Activated T-cell treated with anti-CD3 and anti-CD28 coated beads for 4 hours (primary cell): ENCODE measurements around the gene NAXE.
"Not testable (repeated sequence)": the region's sequence is repeated elsewhere in the genome, so short reads cannot be mapped to it uniquely, and the experiment has no call there.

Source experiments
- DNase-seq: peaks from one replicate; pipeline ENCODE4 v3.0.0-alpha.2; 2020

NAXE gene

GRCh38 chr1:156591432-156592157 is at the start of gene NAXE:
Gene NAXE (plus strand): TSS chr1:156591776. CDS start chr1:156591805, 29 bp downstream.
- peak; percentile 62 for DNase-seq

DNA sequence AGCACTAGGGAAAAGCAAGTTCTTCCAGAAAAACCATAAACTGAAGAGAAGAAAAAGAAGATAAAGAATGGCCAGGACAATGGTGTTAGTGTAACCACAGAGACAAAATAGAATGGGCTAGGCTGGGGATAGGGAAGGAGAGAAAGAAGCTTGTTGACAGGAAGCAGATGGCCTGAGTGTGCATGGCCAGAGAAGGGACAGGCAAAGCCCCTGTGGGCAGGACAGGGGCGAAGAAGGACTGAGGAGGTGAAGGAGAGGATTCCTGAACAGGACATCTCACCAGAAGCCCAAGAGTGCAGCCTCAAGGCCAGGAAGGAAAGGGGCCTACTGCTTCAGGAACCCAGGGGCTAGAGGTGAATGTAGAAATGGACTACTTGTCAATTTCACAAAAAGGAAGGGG is 48.5 kb upstream of the NAXE start:
- DNase-seq: no peak

DNA sequence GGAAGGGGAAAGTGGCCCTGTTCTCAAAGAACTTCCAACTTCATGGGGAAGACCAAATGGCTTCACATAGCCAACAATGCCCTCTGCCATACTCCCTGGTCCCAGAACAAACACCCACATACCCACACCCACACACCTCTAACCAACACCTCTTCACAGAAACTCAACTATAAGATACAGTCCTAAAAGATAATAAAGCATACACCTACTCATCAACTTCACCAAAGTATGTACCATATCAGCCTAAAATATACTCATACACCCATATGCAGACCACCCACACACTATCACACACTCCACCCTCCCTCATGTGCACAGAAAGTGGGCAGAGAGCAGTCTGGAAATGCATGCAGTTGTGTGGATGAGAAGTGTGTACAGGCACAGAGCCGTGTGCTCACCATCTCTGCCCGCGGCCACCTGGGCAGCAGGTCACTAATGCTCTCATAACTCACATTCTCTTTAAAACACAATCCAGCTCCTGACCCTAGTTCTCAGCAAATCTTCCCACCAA is 46.9 kb upstream of the NAXE start:
- DNase-seq: no peak

GRCh38 chr1:156546267-156546666 is 45.3 kb upstream of the NAXE start:
- no peak for DNase-seq

GRCh38 chr1:156547434-156547833 is 44.1 kb upstream of the NAXE start:
- no peak for DNase-seq

- no peak for DNase-seq
Measured at GRCh38 chr1:156547982-156548381, 43.6 kb upstream of the NAXE start.

DNA sequence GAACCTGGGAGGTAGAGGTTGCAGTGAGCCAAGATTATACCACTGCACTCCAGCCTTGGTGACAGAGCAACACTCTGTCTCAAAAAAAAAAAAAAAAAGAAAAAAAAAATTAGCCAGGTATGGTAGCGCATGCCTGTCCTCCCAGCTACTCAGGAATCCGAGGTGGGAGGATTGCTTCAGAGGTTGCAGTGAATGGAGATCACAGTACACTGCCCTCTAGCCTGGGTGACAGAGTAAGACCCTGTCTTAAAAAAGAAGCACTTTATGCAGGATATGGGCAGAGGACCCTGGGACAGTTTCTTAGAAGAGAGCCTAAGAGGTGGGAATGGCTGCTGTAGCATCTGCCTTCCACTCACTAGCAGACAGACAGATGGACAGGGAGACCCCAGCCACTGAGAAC is 42.2 kb upstream of the NAXE start:
- no peak for DNase-seq

DNA sequence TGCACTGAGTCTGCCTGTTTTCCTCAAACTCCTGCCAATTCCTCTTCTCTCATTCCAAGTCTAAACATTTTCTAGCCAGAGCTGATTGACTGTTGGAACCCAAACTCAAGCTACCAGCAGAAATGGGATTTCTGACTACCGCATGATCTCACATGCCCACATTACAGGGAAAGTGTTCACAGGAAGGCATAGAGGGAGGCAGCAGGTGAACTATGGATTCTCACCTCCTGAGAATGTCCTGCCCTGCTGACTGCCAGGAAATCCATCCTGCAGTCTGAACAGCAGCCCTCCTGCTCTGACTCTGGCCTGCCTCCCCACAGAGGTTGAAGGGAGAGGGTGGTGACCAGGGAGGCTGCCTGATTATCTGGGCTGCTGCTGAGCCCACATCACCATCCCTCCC is 41.7 kb upstream of the NAXE start:
- DNase-seq: no peak

DNA sequence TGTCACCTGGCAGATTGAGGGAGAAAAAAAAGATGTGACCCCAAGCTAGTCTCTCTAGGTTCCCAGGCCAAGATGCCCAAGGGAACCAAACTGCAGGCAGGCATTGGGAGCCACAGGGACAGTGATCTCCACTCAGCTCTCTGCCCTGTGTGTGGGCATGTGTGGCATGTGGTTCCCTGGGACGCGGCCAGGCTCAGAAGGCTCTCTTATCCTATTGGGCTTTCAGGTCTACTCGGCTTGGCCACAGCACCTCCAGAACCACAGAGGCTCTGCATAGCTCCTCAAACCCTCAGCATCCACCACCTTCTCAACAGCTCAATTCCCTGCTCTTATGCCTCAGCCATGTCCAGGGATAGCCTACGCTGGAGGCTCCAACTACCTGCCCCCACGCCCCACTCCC is 41.2 kb upstream of the NAXE start:
- no peak for DNase-seq

DNA sequence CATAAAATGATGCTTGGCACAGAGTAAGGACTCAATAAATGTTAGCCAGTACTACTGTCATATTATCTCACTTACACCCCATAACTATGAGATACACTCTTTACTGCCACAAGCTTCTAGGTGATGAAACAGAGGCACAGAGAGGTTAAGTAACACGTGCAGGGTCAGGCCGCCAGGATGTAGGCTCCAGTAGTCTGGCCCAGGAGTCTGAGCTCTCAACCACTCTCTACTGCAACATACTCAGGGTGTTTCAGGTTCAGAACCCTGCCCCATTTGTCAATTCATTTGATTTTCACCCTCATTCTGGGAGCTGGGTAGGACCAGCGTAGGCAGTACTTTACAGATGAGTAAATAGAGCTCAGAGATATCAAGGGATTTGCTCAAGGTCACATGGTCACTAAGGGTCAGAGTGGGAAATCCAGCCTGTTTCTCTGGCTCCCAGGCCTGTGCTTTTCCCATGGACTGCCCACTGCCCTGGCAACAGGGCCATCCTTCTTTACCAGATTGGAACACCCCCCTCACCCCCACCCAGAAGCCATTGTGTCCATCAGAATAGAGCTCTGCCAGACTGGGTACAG is 40.4 kb upstream of the NAXE start:
- DNase-seq: no peak

GRCh38 chr1:156551869-156552268 is 39.7 kb upstream of the NAXE start:
- DNase-seq: no peak

DNA sequence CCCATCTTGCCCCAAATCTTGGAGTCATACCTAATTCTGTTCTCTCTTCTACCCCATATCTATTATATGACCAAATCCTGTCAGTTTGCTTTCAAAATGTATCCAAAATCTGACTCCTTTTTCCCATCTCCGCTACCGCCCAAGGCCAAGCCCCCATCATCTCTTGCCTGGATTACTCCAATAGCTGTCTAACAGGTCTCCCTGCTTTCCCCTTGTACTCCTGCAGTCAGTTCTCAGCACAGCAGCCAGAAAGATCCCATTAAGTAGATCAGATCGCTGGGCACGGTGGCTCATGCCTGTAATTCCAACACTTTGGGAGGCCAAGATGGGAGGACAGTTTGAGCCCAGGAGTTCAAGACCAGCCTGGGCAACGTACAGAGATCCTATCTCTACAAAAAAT is 39.1 kb upstream of the NAXE start:
- no peak for DNase-seq

DNA sequence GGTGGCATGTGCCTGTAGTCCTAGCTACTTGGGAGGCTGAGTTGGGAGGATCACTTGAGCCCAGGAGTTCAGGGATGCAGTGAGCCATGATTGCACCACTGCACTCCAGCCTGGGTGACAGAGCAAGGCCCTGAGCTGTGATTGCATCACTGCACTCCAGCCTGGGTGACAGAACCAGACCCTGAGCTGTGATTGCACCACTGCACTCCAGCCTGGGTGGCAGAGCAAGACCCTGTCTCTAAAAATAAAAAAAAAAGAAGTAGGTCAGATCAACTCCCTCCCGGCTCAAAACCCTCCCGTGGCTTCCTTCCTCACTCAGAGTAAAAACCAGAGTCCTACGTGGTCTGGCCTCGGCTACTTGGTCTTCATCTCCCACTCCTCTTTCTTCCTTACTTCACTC is 38.6 kb upstream of the NAXE start:
- DNase-seq: not testable (repeated sequence)

GRCh38 chr1:156553860-156554485 is 37.6 kb upstream of the NAXE start:
- DNase-seq: no peak

GRCh38 chr1:156554971-156555370 is 36.6 kb upstream of the NAXE start:
- no peak for DNase-seq

GRCh38 chr1:156555715-156556114 is 35.9 kb upstream of the NAXE start:
- DNase-seq: no peak

DNA sequence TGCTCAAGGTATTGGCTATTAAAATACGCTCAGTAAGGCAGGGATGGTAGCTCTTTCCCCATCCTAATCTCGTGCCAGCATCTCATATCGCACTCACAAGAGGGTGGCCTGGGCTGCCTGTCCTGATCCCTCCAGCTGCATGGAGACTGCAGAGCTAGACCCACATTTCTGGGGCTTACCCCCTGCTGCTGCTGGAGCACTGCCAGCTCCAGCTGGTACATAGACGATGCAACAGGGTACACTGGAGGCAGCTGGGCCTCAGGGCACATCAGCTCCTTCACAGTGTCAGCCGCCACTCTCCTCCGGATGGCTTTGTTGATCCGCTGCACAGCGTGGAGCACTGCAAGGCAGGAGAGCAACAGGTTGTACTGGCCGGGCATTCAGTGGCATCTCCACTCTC is 35.2 kb upstream of the NAXE start:
- no peak for DNase-seq

GRCh38 chr1:156559086-156559796 is 32.3 kb upstream of the NAXE start:
- no peak for DNase-seq

DNA sequence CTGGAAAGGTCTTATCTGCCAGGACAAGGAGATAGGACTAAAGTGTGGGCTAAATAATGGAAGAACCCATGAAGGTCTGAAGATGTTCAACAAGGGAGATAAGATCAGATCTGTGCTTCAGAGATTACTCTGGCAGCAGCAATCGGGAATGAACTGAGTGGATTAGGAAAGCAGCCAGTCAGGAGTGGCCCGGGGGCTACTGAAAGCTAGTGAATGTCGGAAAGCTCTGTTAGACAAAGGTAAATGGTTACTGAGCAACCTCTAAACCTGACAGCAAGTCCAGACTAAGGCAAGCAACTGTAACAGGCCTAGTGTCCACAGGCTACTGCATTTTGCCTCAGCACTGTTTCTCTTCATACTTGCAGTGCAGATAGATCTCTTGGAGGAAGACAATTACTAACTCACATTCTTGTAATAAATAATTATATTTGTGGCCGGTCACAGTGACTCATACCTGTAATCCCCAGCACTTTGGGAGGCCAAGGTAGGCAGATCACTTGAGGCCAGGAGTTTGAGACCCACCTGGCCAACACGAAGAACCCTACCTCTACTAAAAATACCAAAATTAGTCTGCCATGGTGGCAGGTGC is 31.7 kb upstream of the NAXE start:
- no peak for DNase-seq

DNA sequence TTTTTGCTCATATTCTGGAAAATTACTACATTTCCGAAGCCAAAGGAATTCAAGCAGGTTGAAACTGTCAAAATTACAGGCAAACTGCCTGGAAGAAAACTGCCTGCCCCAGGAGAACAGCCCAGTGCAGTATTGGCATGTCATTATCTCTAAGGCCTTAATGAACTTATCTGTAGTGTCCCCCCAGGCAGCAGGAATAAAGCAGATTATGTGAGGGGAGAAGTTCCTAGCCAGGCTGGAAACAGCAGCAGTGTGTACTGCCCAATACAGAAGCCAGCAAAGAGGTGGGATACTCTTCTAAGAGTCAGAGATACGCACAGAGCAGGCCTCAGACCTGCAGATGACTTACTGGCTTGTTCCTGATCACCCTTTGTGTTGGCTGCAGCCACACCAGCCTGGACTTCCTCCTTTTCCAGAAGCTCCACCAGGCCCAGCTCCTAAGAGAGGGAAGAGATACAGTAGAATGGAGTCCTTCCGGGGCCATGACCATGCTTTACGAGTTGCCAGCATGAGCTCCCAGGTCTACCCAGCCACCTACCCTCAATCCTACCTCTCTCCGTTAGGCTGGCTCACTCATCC is 30.9 kb upstream of the NAXE start:
- no peak for DNase-seq

DNA sequence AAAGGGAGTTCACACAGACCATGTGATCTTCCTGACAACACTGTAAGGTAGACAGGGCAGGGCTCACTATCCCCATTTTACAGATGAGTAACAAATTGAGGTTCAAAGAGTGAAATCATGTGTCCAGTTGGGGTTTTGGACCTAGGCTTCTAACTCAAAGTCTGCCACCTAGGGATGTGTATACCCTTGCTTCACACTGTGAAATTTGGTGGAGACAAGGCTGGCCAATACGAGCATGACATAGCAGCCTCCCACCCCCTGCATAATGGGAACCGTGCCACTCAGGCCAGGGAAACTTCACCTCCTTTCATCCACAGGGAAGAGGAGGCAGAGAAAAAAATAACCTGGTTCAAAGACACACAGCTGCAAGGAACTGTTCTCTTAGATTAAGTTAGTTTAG is 26.1 kb upstream of the NAXE start:
- DNase-seq: no peak

GRCh38 chr1:156566436-156566835 is 25.1 kb upstream of the NAXE start:
- no peak for DNase-seq
